ENCODE data around the gene PYDC2.
"Not testable (repeated sequence)": the region's sequence is repeated elsewhere in the genome, so short reads cannot be mapped to it uniquely, and the experiment has no call there.

PYDC2 gene

GRCh38 chr3:191470545-191470944, 9.6 kb downstream of the PYDC2 start:
- no peak for DNase-seq

GRCh38 chr3:191473661-191474198, 12.8 kb downstream of the PYDC2 start:
- no peak for DNase-seq

DNA sequence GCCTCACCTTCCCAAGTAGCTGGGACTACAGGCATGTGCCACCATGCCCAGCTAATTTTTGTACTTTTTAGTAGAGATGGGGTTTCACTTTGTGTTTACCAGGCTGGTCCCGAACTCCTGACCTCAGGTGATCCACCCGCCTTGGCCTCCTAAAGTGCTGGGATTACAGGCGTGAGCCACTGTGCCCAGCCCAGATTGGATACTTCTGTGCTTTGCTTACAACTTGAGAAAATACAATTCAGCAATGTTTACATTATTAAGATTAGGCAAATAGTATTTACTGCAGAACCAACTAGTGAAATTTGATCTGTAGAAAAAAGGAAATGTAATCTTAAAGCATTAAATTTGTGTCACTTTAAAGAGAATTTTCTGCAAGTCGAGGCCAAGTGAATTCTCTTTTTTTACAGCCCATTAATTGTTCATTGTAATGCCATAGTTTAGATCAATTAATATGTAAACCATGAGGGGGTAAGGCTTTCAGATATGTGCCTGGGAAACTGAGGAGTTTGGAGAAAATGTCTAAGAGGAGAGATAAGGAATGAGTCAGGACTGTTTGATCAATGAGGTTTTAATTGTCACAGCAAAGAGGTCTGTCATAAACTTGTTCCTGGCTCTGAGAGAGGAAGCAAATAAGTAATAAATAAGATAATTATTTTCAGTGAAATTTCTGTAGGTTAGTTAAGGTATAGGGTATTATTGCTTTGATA, 15.3 kb downstream of the PYDC2 start:
- DNase-seq, result no peak

GRCh38 chr3:191483994-191484393, 23.0 kb downstream of the PYDC2 start:
- DNase-seq, result not testable (repeated sequence)

GRCh38 chr3:191484461-191484860, 23.5 kb downstream of the PYDC2 start:
- DNase-seq, result no peak

DNA sequence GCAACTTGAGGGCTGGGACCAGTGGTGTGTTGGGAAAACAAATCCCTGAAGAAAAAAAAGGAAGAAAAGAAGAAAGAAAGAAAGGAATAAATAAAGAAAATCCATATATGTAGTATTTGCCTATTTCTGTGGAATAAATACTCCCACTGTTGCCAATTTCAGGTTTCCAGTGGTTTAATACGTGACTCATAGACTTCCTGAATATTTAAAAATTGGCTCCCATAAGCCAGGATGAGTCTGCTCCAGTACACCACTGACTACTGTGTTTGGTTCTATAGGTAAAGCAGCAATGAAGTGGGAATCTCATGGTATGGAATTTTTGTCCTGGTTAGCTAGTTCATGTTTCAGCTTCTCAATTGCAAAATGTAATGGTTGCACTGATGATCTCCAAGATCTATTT, 31.6 kb downstream of the PYDC2 start:
- no peak for DNase-seq

DNA sequence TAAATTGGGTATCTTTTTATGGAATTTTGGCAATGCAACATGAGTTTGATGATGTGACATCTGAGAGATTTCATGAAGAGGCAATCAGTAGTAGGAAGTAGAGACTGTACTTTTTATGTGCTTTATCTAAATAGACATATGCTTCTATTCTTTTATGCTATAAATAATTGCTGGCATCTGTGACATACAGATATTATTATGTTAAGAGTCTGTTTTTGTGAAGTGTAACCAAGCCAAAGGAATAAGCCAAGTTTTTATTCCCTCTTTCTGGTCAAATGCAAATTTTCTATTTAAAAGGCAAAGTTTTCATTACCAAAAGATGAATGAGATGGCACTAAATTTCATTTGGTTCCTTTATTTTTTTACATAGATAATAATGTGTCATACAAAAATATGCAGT, 32.4 kb downstream of the PYDC2 start:
- no peak for DNase-seq

DNA sequence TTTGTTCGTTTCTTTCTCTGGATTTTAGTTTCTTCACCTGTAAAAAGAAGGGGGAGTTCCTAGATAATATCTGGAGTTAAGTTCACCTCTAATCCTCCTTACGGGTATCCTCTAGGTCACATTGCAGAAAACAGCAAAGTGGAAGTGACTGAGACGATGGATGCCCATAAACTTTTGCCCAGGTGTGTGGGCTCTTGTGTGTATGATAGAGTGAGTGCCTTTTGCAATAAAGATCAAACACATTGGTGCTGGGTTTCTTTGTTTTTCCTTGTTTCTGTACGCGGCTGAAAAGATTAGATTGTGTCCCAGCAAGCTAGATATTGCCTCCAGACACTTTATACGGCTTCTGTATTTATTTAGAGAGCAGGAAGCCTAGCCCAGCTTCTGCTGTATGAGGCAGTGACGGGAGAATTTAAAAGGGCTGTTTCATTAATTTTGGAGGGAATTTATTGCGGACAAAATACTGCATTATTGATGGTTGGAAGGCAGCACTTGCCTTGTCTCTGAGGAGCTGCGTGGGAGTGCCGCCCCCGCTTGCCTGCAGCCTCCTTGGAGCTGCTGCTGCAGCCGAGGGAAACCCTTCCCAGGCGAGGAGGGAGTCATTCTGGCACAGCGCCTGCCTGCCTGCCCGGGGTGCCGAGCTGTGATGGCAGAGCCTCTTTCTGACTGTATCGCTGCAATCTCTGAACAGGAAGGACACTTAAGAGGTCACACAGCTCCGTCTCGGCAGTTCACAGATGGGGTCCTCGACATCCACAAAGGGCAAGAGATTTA, 38.5 kb downstream of the PYDC2 start:
- DNase-seq, result no peak

- DNase-seq, result no peak
Observed at GRCh38 chr3:191500892-191501291, 39.9 kb downstream of the PYDC2 start.

DNA sequence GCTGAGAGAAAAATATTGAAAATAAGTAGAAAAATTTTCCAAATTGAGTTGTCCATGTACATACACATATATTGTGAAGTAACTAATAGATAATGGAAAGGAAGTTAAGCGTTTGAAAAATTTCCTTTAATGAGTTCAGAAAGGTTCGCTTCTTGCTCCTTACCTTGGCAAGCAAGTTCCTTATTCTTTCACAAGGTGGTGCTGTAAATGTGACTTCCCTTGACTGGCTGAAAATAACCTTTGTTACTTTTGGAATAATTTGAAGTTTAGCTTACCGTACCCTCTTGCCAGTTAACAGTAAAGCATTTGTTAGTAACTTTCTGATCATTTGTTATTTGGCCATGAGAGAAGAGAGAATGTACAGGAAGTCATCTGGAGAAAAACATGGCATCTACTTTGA, 41.6 kb downstream of the PYDC2 start:
- DNase-seq, result no peak

GRCh38 chr3:191509078-191509477, 48.1 kb downstream of the PYDC2 start:
- no peak for DNase-seq

Measured in activated CD4-positive, alpha-beta T cell treated with anti-CD3 and anti-CD28 coated beads, Interleukin-2, amount 50 U/mL, for 1 hour (primary cell).